ENCODE measurements around the gene MBNL3.
"Not testable (repeated sequence)": the region's sequence is repeated elsewhere in the genome, so short reads cannot be mapped to it uniquely, and the experiment has no call there.

MBNL3 gene

GRCh38 chrX:132468454-132468853 is 20.4 kb downstream of the MBNL3 start:
- no peak overlapping the region for H3K4me3 ChIP-seq (ENCODE audit: low read depth, low read length)
- TF ChIP-seq CTCF (IDR thresholded peaks at IDR 0.05; ENCODE audit: borderline replicate concordance, insufficient read depth, low read depth, low read length): no peak

- no peak for TF ChIP-seq CTCF (IDR thresholded peaks at IDR 0.05; ENCODE audit: borderline replicate concordance, insufficient read depth, low read depth, low read length)
Observed at GRCh38 chrX:132467989-132468388, 20.8 kb downstream of the MBNL3 start.

GRCh38 chrX:132467026-132467425 is 21.8 kb downstream of the MBNL3 start:
- TF ChIP-seq CTCF (IDR thresholded peaks at IDR 0.05; ENCODE audit: borderline replicate concordance, insufficient read depth, low read depth, low read length): no peak
- H3K4me3 ChIP-seq (ENCODE audit: low read depth, low read length): no peak overlapping the region

More at GRCh38 chrX:132467989-132468388, 20.8 kb downstream of the MBNL3 start:
- no peak overlapping the region for H3K4me3 ChIP-seq (ENCODE audit: low read depth, low read length)

- TF ChIP-seq CTCF (IDR thresholded peaks at IDR 0.05; ENCODE audit: borderline replicate concordance, insufficient read depth, low read depth, low read length): peak; percentile 54; the same call in 1 of the 2 replicates
- H3K4me3 ChIP-seq (ENCODE audit: low read depth, low read length): no peak overlapping the region
Observed at GRCh38 chrX:132463411-132463810, 25.4 kb downstream of the MBNL3 start.

GRCh38 chrX:132461886-132462285 is 27.0 kb downstream of the MBNL3 start:
- no peak for TF ChIP-seq CTCF (IDR thresholded peaks at IDR 0.05; ENCODE audit: borderline replicate concordance, insufficient read depth, low read depth, low read length)
- H3K4me3 ChIP-seq (ENCODE audit: low read depth, low read length): no peak overlapping the region

GRCh38 chrX:132452911-132453550 is 35.8 kb downstream of the MBNL3 start:
- no peak for TF ChIP-seq CTCF (IDR thresholded peaks at IDR 0.05; ENCODE audit: borderline replicate concordance, insufficient read depth, low read depth, low read length)
- no peak overlapping the region for H3K4me3 ChIP-seq (ENCODE audit: low read depth, low read length)

- H3K4me3 ChIP-seq (ENCODE audit: low read depth, low read length): not testable (repeated sequence)
Observed at GRCh38 chrX:132445909-132446308, 42.9 kb downstream of the MBNL3 start.
